Hematopoietic multipotent progenitor cell treated with erythropoietin and hydrocortisone succinate and interleukin-3 and kit ligand, for 4 days (in vitro differentiated cells): ENCODE measurements around the gene SLC39A9.

Experiments
- DNase-seq: peaks from one replicate; pipeline ENCODE4 v3.0.0-alpha.2; 2015

Gene SLC39A9

DNA sequence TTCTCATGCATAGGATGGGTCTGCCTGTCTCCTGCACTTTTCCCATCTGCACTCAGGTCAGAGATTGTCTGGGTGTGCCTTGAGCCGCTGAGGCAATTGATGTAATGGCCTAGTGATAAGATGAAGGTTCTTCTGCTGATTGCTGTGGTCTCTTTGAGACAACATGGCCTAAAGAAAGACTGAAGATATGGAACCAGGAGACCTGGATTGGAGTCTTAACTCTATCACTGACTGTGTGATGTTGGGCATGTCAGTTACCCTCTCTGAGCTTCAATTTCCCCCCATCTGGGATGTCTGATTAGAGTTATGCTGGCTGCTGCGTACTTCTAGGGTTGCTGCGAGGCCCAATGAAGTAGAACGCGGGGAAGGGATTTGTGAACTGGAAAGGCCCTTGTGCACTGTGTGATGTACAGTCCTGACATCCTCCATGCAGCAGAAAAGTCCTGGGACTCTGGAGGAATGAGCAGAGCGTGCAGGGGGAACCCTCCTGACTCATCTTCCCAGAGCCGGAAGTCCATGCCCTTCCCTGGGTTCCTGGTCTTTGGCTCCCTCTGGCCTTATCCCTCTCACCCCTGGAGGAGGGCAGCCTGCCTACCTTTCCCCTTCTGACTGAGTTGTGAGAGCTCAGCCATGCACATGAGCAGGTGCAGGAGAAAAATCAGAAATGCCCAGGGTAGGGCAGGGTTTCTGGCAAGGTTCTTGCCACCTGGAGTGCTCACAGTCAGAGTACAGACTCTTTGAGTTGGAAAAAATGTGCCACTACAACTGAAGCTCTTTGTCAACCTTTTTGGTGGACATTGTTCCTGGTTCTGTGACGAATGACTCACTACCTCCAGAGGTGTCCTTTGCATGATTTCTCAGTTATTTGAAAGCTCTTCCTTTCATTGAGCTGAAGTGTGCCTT, 107.1 kb downstream of the SLC39A9 start:
- no peak for DNase-seq

DNA sequence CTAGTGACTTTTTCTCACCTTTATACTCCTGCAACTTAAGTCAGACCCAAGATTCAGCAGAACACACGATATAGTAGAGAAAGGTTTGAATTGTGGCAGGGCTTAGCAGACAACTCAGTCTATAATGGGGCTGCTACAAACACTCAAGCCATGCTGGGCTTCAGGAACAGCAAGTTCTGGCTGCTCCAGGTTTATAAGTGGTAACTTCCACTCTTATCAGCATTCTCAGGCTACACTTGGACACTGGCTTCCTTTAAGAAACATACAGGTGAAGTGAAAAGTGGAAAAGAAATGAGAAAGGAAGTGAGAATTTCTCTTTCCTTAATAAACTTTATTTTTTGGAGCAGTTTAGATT, 107.7 kb downstream of the SLC39A9 start:
- no peak for DNase-seq
